ENCODE results near the gene POLR3A. TPM values are rescaled to one million over a fixed set of nuclear protein-coding genes. Genes with fewer than 3 reads are reported as not detected.

The POLR3A gene
- total and polyA plus RNA-seq, 12 donors, result 4.2 to 12.5 (median 10.2) TPM

DNA sequence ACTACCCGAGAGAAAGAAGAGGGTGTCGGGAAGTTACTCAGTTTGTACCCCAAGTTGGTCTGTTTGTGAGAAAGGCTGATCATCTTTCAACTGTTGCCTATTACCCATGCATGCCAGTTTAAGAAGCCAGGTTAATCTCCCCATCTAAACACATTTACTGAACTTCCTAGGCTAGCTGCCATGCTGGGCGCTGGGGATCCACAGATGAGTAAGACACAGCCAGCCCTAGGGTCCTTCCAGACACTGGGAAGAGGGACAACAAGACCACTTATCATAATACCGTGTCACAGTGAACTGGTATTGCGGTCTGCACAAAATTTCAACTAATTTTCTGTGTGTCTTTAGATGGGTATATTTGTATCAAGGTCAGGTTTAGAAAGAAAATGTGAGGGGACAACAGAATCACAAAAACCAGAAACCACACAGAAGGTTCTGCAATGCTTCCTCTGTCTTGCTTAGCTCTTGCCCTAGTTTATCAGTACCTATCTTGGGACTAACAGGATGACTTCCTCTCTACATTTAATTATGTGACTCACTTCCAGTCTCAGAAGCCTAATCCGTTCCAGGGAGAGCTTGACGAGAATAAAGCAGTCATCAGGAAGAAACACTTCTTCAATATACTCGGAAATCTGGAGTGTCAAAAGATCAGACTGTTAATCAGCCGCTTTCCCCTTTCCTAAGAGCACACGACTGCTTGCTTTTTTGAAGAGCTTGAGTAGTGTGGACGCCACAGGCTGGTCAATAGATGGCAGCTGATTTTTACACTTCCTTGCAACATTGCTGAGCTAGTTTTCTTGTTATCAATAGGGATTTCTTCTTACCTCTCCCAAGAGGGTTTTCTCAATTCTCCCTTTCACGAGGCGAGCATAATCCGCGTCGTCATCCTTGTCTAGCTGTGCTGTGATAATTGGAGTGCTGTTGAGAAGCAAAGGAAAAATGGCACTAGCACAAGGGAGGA, 45.7 kb downstream of the POLR3A start:
- no peaks in the 10 kb centered on the region for H3K9me3 ChIP-seq
- H3K36me3 ChIP-seq, result peaks cover 4 to 100% (median 73%) of the 10 kb centered on the region in 9 donors
- no peaks in the 10 kb centered on the region for H3K27me3 ChIP-seq
- H3K27ac ChIP-seq, result peak overlapping the region in 4 of 10 donors; percentile 25 to 55 (median 37)
- TF ChIP-seq, protein P1, sequence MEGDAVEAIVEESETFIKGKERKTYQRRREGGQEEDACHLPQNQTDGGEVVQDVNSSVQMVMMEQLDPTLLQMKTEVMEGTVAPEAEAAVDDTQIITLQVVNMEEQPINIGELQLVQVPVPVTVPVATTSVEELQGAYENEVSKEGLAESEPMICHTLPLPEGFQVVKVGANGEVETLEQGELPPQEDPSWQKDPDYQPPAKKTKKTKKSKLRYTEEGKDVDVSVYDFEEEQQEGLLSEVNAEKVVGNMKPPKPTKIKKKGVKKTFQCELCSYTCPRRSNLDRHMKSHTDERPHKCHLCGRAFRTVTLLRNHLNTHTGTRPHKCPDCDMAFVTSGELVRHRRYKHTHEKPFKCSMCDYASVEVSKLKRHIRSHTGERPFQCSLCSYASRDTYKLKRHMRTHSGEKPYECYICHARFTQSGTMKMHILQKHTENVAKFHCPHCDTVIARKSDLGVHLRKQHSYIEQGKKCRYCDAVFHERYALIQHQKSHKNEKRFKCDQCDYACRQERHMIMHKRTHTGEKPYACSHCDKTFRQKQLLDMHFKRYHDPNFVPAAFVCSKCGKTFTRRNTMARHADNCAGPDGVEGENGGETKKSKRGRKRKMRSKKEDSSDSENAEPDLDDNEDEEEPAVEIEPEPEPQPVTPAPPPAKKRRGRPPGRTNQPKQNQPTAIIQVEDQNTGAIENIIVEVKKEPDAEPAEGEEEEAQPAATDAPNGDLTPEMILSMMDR (IDR thresholded peaks at IDR 0.05), result no peak
- no peak for DNase-seq
- peaks cover 0 to 29% (median 11%) of the 10 kb centered on the region in 9 donors for H3K4me1 ChIP-seq
- ATAC-seq, result peak in 6 of 8 donors; percentile 40 to 84 (median 62)
- H3K4me3 ChIP-seq, result no peak overlapping the region
- intact Hi-C loops (cut with DNase I), result loop anchor here in 1 of 10 donors (10.0 kb wide), 1 partner anchor 139 kb away; no protein-coding TSS in a partner anchor
- 51 to 58% methylated on average over 16 of the region's 16 CpGs for WGBS, 2 donors

DNA sequence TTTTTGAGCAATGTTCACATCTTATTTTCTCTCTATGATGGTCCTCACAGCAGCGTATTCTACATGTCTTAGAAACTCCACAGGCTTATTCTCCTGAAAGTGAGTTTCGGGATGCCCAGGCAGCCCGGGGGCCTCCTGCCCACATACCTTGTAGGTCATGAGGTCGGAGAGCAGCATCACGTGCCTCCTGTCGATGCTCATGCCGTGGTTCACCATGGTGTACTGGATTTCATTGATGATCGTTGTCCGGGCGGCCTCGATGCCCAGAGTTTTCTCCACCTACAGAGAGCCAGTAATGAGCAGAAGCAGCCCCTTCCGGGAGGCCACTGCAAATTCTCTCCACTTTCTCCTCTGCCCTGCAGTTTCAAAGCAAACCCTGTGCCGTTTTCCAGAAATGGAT, 48.0 kb downstream of the POLR3A start:
- Histone ChIP-seq H3K27me3 (no peaks in the 10 kb centered on the region), H3K36me3 (peaks cover 4 to 100% (median 78%) of the 10 kb centered on the region in 9 donors), H3K9me3 (no peaks in the 10 kb centered on the region), H3K4me1 (peaks cover 0 to 19% (median 11%) of the 10 kb centered on the region in 9 donors), H3K4me3 (no peak overlapping the region), H3K27ac (no peak overlapping the region)
- DNase-seq (no peak), ATAC-seq (no peak)
- intact Hi-C loops (cut with DNase I), result loop anchor here in 1 of 10 donors (10.0 kb wide), 1 partner anchor 136 kb away; no protein-coding TSS in a partner anchor
- WGBS, 2 donors, result 96 to 97% methylated on average over 13 of the region's 13 CpGs
- TF ChIP-seq, protein P1 (IDR thresholded peaks at IDR 0.05), result no peak

- DNase-seq, result no peak
- Histone ChIP-seq H3K9me3 (no peaks in the 10 kb centered on the region), H3K27me3 (no peaks in the 10 kb centered on the region), H3K36me3 (peaks cover 4 to 92% (median 61%) of the 10 kb centered on the region in 9 donors), H3K4me1 (peaks cover 0 to 11% (median 7%) of the 10 kb centered on the region in 9 donors), H3K4me3 (no peak overlapping the region), H3K27ac (no peak overlapping the region)
- intact Hi-C loops (cut with DNase I), result loop anchor here in 2 of 10 donors (10.0 kb wide), 1 partner anchor 134 kb away; no protein-coding TSS in a partner anchor
- ATAC-seq, result no peak
- TF ChIP-seq, protein P1 (IDR thresholded peaks at IDR 0.05), result no peak
- 97 to 98% methylated on average over 10 of the region's 10 CpGs for WGBS, 2 donors
Measured at GRCh38 chr10:77979221-77979620, 50.1 kb downstream of the POLR3A start.

DNA sequence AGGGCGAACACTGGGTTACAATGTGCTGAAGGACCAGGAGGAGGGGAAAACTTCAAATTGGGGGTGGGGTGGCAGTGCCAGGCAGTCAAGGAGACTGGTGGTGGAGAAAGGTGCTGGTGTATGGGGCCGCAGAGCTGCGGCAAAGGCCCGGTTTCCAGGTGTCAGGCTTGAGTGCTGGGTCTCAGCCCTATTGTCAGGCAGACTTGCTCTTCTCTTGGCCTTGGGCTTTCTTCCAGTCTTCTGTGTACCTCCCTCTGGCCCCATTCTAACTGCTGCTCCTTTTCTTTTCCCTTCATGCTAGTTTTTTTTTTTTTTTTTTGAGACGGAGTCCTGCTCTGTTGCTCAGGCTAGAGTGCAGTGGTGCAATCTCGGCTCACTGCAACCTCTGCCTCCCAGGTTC, 51.0 kb downstream of the POLR3A start:
- DNase-seq, result no peak
- TF ChIP-seq, protein P1 (IDR thresholded peaks at IDR 0.05), result no peak
- Histone ChIP-seq H3K9me3 (no peaks in the 10 kb centered on the region), H3K27ac (no peak overlapping the region), H3K4me3 (no peak overlapping the region), H3K4me1 (peaks cover 0 to 5% (median 0%) of the 10 kb centered on the region in 9 donors), H3K27me3 (no peaks in the 10 kb centered on the region), H3K36me3 (peaks cover 4 to 83% (median 59%) of the 10 kb centered on the region in 9 donors)
- intact Hi-C loops (cut with DNase I), result loop anchor here in 2 of 10 donors (10.0 kb wide), 1 partner anchor 134 kb away; no protein-coding TSS in a partner anchor
- WGBS, 2 donors, result 94 to 97% methylated on average over 6 of the region's 6 CpGs
- no peak for ATAC-seq
